MCF 10A (cell line): Measurements from ENCODE around the gene LZTS2. TPM values are rescaled to one million over a fixed set of nuclear protein-coding genes. Genes with fewer than 3 reads are reported as not detected.

ENCODE experiments used
- BruUV-seq: library from RNA; stranded (reverse); fragments of 400-500 nt; replicated peaks from 2 replicates; lab custom pipeline; 2021; lab: Mats Ljungman, UMichigan
- CTCF ChIA-PET: fragments of 300-600 bp; sonication (Branson Sonifier 250); formaldehyde crosslinking; extraction: SDS; loops from one replicate; lab custom pipeline; 2021; ENCODE audit warnings: antibody characterized with exemption, inconsistent platforms; lab: Yijun Ruan, JAX
- POLR2A ChIA-PET: fragments of 300-600, 350-650 bp; sonication (Branson Sonifier 250); formaldehyde crosslinking; extraction: SDS; loops from one replicate; lab custom pipeline; 2020; ENCODE audit warnings: antibody characterized with exemption, inconsistent platforms; lab: Yijun Ruan, JAX
- DNase-seq: peaks from one replicate; pipeline ENCODE4 v3.0.0-alpha.2; 2018; ENCODE audit not compliant: unreplicated experiment
- H3K27ac Mint-ChIP-seq: one replicate; pipeline ENCODE4 v1.8.0; 2022; ENCODE audit warnings: mild to moderate bottlenecking, low read depth, mixed read lengths; ENCODE audit not compliant: unreplicated experiment
- H3K27me3 Mint-ChIP-seq: one replicate; pipeline ENCODE4 v1.8.0; 2022; ENCODE audit warnings: mixed read lengths; ENCODE audit not compliant: insufficient read depth, unreplicated experiment
- H3K36me3 Mint-ChIP-seq: one replicate; pipeline ENCODE4 v1.8.0; 2022; ENCODE audit warnings: mild to moderate bottlenecking, moderate library complexity, mixed read lengths; ENCODE audit not compliant: insufficient read depth, unreplicated experiment
- H3K4me1 Mint-ChIP-seq: one replicate; pipeline ENCODE4 v1.8.0; 2022; ENCODE audit warnings: mixed read lengths; ENCODE audit not compliant: insufficient read depth, unreplicated experiment
- H3K4me3 Mint-ChIP-seq: one replicate; pipeline ENCODE4 v1.8.0; 2022; ENCODE audit warnings: mild to moderate bottlenecking, moderate library complexity, mixed read lengths; ENCODE audit not compliant: unreplicated experiment
- H3K9me3 Mint-ChIP-seq: one replicate; pipeline ENCODE4 v1.8.0; 2022; ENCODE audit warnings: mixed read lengths; ENCODE audit not compliant: unreplicated experiment
- CTCF ChIP-seq: fragments of 200-600 bp; IDR thresholded peaks from one replicate; pipeline ENCODE4 v1.8.0; 2022; ENCODE audit warnings: antibody characterized with exemption, mild to moderate bottlenecking; ENCODE audit not compliant: unreplicated experiment
- intact Hi-C: fragments of 100-400 bp; cut with micrococcal nuclease; formaldehyde crosslinking; loops from 2 replicates; pipeline ENCODE4 v1.14.1; 2022
- total RNA-seq: library from RNA; stranded (reverse); gene quantifications from 2 replicates; pipeline ENCODE4 v1.2.3, GENCODE V29; 2022

The LZTS2 gene
- total RNA-seq, 1 experiment from 2014 or later: 15.2 TPM

DNA sequence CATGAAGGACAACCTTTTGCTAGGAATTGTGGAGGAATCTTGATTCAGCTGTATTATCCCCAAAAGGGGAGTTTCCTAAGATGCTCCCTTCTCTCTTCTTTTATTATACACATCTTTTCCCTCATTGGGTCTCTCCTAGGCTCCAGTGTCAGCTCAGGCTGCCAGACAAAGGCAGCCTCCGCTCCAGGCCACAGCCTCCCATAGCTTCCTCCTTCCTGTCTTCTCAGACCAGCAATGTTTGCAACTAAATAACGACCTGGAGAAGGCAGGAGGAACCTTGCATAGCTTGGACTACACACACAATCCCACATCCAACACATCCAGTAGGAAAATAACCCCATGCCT is 43.7 kb downstream of the LZTS2 start:
- H3K27me3 Mint-ChIP-seq: no peaks in the 10 kb centered on the region
- no peak for TF ChIP-seq CTCF

GRCh38 chr10:101044117-101044516 is 44.5 kb downstream of the LZTS2 start:
- DNase-seq: no peak
- Mint-ChIP-seq H3K27ac (no peak overlapping the region), H3K4me3 (no peak overlapping the region), H3K27me3 (no peaks in the 10 kb centered on the region), H3K36me3 (peaks cover 6% of the 10 kb centered on the region), H3K9me3 (no peaks in the 10 kb centered on the region), H3K4me1 (peaks cover 29% of the 10 kb centered on the region)
- no peak for TF ChIP-seq CTCF
- ChIA-PET POLR2A (interaction anchor here (0.7 to 5.4 kb wide), 9 partner anchors 9 to 1047 kb away, joined by 3 to 82 read pairs (median 9); partner anchors contain the start of genes KAZALD1, MRPL43, PDZD7 and SFXN3), CTCF (interaction anchor here (0.6 to 13.2 kb wide), 9 partner anchors 12 to 98 kb away, joined by 3 to 234 read pairs (median 14); partner anchors contain the start of gene KAZALD1)
- no TSS peak for BruUV-seq
- intact Hi-C loops: no loop called here

More for the DNA sequence above, 43.7 kb downstream of the LZTS2 start:
- Mint-ChIP-seq H3K9me3 (no peaks in the 10 kb centered on the region), H3K27ac (peak overlapping the region; percentile 100), H3K36me3 (peaks cover 11% of the 10 kb centered on the region), H3K4me1 (peaks cover 29% of the 10 kb centered on the region), H3K4me3 (peak overlapping the region; percentile 98)
- CTCF ChIA-PET: interaction anchor here (0.6 to 13.2 kb wide), 13 partner anchors 9 to 569 kb away, joined by 3 to 234 read pairs (median 8); partner anchors contain the start of genes KAZALD1, MRPL43 and TWNK
- intact Hi-C loops: no loop called here
- POLR2A ChIA-PET: interaction anchor here (0.7 to 5.4 kb wide), 22 partner anchors 10 to 1048 kb away, joined by 3 to 82 read pairs (median 4); partner anchors contain the start of genes KAZALD1, LZTS2, MRPL43 and PDZD7
- DNase-seq: no peak
- BruUV-seq: no TSS peak

DNA sequence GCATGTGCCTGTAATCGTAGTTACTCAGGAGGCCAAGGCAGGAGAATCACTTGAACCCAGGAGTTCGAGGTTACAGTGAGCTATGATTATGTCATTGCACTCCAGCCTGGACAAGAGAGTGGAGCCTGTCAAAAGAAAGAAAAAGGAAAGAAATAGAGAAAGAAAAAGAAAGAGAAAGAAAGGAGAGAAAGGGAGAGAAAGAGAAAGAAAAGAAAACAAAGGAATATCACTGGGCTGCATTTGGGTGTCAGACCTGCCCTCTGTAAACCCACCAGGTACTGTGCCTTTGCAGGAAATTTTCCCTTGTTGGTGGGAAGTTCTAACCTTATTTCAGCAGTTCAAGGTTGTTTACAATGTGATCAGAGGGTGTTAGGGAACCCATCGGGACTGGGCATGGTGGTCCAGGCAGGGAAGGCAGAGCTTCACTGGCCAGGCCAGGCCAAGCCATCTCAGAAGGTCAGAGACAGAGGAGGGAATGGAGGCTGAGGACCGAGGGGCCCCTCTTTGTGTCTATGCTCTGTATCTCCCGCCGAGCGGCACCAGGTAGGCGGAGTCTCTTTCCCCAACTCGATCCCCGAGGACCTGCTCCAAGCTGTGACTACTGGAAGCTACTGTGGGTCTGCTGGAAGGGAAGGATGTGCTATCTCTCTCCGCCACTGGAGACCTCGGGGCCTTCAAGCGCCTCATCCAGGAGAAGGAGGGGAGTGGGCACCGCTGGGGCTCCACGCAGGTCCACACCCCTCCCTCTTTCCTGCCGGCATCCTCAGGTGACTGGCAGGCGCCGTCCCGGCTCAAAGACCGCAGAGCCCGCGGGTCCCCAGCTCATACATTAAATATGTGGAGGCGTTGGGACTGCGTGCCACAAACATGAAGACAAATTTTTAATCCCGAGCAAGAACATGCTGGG is 47.0 kb downstream of the LZTS2 start:
- Mint-ChIP-seq H3K36me3 (no peaks in the 10 kb centered on the region), H3K4me3 (no peak overlapping the region), H3K9me3 (no peaks in the 10 kb centered on the region), H3K4me1 (peaks cover 22% of the 10 kb centered on the region), H3K27me3 (no peaks in the 10 kb centered on the region), H3K27ac (no peak overlapping the region)
- no peak for DNase-seq
- TF ChIP-seq CTCF: no peak
- intact Hi-C loops: no loop called here
- no TSS peak for BruUV-seq
- ChIA-PET CTCF (interaction anchor here (0.6 to 13.2 kb wide), 7 partner anchors 9 to 171 kb away, joined by 3 to 234 read pairs (median 4); partner anchors contain the start of gene KAZALD1), POLR2A (interaction anchor here (0.6 to 1.5 kb wide), 3 partner anchors 12 to 14 kb away, joined by 3 to 7 read pairs (median 4); no protein-coding TSS in a partner anchor)

DNA sequence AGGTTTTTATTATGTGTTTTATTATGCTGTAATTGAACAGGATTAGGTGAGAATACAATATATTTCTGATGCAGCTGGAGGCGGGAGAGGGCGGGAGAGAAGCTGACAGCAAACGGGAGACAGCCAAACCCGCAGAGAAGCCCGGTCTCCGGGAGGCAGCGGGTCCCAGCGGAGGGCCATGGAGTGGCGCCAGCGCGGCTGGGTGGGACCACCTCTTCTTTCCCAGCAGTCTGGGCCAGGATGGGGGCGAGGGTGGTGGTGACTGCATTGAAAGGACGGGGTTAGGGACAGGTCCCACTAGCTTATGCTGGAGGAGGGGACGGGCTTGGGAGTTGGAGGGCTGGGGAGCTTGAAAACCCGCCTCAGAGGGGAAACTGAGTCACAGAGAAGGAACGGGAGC is 47.7 kb downstream of the LZTS2 start:
- DNase-seq: no peak
- no peaks in the 10 kb centered on the region for H3K27me3 Mint-ChIP-seq
- H3K4me1 Mint-ChIP-seq: peaks cover 21% of the 10 kb centered on the region
- intact Hi-C loops: no loop called here
- no peaks in the 10 kb centered on the region for H3K9me3 Mint-ChIP-seq
- no TSS peak for BruUV-seq
- TF ChIP-seq CTCF: no peak
- H3K27ac Mint-ChIP-seq: no peak overlapping the region
- no peaks in the 10 kb centered on the region for H3K36me3 Mint-ChIP-seq
- ChIA-PET CTCF (interaction anchor here (0.7 to 1.8 kb wide), 3 partner anchors 12 to 20 kb away, joined by 3 to 5 read pairs (median 4); no protein-coding TSS in a partner anchor), POLR2A (interaction anchor here (0.6 to 1.4 kb wide), 2 partner anchors 12 to 15 kb away, joined by 3 to 4 read pairs; no protein-coding TSS in a partner anchor)
- H3K4me3 Mint-ChIP-seq: no peak overlapping the region
